ENCODE data around the gene DCUN1D3.
"Not testable (repeated sequence)": the region's sequence is repeated elsewhere in the genome, so short reads cannot be mapped to it uniquely, and the experiment has no call there.

Gene DCUN1D3, protein sequence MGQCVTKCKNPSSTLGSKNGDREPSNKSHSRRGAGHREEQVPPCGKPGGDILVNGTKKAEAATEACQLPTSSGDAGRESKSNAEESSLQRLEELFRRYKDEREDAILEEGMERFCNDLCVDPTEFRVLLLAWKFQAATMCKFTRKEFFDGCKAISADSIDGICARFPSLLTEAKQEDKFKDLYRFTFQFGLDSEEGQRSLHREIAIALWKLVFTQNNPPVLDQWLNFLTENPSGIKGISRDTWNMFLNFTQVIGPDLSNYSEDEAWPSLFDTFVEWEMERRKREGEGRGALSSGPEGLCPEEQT

DNA sequence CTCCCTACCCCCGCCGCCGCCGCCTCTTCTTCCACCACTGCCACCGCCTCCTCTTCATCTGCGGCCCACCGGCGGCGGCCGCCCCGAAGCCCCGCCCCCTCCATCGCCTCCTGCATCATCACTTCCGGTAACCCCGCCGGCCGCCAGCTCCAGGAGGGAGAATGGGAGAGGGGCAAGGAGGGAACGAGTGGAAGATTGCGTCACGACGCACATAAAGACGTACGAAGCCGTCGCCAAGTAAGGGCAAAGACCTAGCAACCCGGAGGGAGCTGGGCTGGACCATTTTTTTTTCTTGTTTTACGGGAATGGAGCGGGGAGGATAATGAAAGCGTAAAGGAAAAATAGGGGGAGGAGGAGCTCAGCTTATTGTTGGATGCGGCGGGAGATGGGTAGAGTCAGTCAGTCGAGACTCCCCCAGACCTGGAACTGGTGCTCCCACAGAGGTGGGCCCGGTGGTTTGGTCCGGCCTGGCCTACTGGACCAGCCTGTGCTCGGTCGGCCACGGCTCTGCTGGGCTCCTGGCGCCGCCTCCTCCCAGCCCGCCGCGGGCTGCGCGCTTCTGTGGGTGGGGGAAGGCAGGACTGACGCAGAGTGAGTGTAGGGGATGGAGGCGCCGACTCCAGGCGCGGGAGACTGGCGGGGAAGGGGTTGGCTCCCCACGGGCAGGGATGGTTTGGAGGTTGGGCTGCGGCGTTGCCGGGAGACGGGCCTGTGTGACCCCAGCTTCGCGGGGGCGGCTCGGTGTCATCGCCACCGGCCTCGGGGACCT, at the start of gene DCUN1D3, which contains the start of gene LYRM1:
Gene DCUN1D3, minus strand, starts transcription at position 60 of the 769 bp plus-strand sequence. CDS start 37,820 bp downstream, outside the sequence.
Gene LYRM1, plus strand, starts transcription at position 473 of the 769 bp plus-strand sequence. CDS start 14,785 bp downstream, outside the sequence.
- peak; percentile 93 to 96 for DNase-seq

DNA sequence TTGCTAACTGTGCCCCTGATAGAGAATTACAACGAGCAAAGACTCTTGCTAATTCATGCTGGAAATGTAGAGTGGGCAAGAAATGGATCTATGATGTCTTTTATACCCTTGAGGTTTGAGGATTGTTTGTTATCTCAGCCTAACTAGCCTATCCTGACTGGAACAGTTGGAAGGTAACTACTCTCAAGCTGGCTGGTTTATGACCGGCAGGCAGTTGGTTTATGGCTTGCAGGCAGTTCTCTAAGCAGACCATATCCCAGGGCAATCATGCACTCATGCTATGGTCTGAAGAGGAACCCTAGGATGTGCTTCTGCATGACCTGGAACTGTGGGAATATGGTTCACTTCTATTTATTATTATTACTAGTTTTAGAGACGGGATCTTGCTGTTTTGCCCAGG, 49.5 kb upstream of the DCUN1D3 start:
- no peak for DNase-seq

DNA sequence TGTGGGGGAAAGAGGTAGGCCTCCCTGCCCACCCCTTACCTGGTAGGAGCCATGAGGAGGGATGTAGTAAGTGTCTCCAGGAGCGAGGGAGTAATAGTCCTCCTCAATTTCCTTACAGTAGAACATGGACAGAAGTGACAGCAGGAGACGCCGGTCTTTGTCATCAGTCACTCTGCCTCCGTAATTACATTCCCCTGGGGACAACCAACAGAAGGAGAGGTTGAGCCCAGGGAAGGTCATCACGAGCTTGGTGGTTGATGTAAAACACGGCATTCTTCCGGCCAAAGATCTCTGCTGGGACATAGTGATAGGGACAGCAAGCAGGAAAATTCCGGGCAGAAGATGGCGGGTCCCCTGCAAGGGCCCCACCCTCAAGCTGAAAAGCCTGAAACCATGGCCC, 48.3 kb upstream of the DCUN1D3 start:
- DNase-seq = no peak

DNA sequence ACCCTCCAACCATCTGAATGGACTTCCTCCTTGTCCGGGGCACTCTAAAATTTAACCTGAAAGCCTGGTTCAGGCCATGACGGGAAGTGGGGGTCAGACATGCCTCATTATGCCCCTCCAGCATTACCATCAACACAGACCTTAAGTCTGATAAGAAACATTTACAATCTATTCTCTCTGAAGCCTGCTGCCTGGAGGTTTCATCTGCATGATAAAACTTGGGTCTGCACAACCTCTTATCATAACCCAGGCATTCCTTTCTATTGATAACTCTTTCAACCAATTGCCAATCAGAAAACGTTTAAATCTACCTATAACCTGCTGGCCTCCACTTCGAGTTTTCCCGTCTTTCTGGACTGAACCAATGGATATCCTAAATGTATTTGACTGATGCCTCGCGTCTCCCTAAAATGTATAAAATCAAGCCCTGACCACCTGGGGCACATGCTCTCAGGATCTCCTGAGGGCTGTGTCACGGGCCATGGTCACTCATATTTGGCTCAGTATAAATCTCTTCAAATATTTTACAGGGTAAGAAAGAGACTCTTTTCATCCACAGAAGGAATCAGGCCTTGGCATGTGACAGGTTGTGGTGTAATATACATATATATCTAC, 46.0 kb upstream of the DCUN1D3 start:
- DNase-seq = no peak

DNA sequence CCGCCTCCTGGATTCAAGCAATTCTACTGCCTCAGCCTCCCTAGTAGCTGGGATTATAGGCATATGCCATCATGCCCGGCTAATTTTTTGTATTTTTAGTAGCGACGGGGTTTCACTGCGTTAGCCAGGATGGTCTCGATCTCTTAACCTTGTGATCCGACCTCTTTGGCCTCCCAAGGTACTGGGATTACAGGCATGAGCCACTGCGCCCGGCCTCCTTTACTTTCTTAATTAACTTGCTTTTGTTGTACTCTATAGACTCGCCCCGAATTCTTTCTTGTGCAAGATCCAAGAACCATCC, 45.4 kb upstream of the DCUN1D3 start:
- DNase-seq = not testable (repeated sequence)

DNA sequence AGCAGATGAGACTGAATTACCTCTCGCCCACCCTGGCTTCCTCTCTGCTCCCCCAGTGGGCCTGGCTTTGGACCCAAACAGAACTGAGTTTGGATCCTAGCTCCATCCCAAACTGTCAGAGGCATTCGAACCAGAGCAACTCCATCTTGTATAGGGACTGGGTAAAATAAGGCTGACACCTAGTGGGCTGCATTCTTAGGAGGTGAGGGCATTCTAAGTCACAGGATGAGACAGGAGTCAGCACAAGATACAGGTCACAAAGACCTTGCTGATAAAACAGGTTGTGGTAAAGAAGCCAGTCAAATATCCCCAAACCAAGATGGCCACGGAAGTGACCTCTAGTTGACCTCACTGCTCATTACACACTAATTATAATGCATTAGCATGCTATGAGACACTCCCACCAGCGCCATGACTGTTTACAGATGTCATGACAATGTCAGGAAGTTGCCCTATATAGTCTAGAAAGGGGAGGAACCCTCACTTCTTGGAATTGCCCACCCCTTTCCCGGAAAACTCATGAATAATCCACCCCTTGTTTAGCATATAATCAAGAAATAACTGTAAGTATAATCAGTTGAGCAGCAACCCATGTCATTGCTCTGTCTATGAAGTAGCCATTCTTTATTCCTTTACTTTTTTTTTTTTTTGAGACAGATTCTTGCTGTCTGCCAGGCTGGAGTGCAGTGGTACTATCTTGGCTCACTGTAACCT, 44.9 kb upstream of the DCUN1D3 start:
- no peak for DNase-seq

DNA sequence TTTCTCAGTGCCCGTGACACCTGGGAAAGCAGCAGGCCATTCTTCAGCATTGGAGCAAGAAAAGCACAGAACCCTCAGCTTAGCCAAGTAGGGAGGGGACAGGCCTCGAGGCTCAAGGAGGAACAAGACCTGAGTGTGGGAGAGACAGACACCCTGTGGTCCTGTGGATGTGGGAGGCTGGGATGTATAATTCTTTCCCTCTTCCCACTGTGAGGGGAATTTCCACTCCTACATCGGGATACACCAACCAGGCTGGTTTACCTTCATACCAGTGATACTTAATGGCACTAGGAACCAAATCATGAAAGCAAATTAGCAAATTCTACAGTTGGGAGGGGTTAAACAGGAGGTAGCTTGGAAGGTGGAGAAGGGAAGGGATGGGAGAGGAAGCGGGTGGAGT, 42.1 kb upstream of the DCUN1D3 start:
- DNase-seq = no peak

DNA sequence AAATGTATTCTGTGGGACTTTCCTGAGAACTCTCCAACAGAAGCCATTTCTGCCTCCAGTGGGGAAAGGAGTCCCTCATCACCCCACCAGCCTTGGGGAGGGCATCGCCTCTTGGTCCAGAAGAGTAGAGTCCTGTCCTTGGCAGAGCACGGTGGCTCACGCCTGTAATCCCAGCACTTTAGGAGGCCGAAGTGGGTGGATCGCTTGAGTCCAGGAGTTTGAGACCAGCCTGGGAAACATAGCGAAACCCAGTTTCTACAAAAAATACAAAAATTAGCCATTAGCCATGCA, 41.4 kb upstream of the DCUN1D3 start:
- DNase-seq = no peak

DNA sequence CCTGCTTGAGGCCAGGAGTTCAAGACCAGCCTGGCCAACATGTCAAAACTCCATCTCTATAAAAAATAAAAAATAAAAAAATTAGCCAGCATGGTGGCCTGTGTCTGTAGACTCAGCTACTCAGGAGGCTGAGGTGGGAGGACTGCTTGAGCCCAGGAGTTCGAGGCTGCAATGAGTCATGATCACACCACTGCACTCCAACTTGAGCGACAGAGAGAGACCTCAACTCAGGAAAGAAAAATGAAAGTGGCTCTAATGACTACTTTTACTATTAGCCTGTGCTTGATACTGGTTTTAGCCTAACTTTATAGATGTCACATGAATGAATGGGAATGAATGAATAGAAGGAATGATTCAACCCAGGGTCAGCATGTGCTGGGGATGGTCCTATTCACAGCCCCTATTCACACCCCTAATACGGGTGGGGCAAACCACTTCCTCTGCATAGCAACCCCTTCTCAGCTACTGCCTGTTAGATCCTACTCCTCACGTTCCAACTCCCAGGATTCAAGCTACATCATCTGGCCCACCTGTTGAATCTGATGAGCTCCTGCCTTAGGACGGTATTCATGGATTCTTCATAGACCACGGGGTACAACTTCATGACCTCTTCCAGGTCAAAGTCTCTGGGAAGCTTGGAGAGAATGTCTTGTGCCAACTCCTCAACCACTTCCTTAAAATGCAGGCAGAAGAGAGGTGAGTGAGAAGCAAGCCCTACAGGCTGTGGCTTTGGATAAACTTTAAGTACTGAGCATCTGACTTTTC, 40.9 kb upstream of the DCUN1D3 start:
- no peak for DNase-seq

DNA sequence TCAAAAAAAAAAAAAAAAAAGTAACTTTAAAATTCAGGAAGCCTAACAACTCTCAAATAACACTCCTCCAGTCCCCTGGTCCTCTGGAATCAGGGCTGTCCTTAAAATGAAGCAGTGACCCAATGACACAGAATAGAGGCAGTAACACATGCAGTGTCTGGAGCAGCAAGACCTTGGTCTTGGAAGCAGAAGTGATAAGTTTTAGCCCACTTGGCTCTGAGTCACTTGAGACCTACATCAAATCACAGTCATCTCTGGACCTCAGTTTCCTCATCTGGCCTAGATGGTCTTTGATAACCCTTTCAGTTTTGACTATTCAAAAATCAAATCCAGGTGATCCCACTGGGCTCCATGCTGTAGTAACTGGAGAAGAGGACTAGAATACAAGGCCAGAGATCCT, 39.5 kb upstream of the DCUN1D3 start:
- DNase-seq = no peak

DNA sequence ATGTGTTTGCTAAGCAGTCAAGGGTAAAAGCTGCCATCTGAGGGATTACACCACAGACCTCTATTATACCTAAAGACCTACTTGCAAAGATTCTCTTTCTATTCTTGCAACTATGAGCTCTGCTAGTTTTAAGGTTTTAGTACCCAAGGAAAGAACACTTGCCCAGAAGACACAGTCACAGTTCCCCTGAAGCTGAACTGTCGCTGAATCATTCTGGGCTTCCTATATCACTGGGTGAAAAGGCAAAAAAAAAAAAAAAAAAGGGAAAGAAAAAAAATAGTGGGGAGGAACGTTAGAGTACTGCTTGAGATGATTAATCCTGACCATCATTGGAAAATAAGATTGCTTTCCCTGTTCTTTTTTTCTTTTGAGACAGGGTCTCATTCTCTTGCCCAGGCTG, 38.3 kb upstream of the DCUN1D3 start:
- DNase-seq = no peak

DNA sequence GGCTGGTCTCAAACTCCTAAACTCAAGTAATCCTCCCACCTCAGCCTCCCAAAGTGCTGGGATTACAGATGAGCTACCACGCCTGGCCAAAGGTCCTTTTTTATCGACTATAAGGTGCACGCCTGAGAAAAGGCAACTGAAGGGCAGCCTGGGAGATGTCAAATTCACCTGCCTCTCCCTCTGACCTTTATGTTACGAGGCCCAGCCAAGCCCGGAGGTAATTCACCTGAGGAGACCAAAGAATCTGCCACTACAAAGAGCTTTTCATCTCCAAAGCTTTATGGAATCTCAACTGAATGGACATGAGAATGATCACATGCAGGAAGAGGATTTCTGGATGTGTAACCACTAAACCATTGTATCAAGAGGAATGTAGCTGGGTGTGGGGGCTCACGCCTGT, 37.6 kb upstream of the DCUN1D3 start:
- no peak for DNase-seq

DNA sequence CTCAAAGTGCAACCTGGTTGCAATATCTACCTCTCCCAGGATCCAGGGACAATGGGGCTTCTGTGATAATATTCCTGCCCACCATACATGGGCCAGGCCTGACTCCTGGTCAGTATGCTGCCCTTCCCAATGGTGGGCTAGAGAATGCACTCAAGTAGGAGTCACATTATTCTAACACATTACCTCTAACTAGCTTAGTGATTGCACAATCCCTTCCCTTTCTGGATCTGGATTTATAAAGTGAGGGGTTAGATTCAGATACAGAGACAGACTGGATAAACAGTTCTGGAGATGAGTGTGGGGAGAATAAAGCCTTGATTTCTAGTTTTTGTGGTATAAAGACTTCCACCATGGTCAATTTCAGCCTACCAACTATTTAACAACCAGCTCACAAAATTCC, 33.4 kb upstream of the DCUN1D3 start:
- no peak for DNase-seq

DNA sequence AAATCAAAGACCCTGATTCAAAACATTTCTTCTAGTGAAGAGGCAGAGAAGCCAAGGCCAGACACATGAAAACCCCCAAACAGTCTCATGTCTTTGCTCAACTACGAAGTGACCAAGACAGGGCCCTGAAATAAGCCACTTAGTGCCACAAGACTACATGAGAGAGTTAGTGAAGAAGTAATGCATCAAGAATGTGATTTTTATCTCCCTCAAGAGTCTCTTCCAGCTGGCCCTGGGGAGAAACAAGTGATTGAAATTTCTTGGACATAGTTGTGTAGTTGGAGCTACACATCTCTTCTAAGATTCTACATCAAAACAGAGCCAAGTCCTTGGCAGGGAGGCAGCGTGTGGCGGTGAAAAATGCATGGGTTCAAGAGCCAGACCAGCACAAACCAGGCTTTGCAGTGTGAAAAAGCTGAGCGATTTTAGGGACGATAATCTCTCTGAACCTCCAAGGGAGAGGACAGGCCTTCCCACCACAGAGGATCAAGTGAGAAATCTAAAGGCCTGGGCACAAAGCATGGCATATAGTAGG, 31.0 kb upstream of the DCUN1D3 start:
- no peak for DNase-seq

DNA sequence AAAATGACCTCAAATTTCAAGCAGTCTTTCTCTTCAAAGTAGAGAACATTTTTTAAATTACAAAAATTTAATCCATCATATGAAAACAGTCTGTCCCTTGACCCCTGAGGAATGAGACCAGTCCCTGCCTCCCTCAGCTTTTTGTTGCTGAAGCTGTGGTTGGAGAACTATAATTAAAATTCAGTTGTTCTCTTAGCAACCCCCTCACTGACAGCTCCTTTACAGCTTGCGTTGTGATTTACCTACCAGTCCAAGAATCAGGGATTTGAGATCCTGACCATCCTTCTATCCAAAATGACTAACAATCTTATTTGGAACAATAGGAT, 30.2 kb upstream of the DCUN1D3 start:
- no peak for DNase-seq

DNA sequence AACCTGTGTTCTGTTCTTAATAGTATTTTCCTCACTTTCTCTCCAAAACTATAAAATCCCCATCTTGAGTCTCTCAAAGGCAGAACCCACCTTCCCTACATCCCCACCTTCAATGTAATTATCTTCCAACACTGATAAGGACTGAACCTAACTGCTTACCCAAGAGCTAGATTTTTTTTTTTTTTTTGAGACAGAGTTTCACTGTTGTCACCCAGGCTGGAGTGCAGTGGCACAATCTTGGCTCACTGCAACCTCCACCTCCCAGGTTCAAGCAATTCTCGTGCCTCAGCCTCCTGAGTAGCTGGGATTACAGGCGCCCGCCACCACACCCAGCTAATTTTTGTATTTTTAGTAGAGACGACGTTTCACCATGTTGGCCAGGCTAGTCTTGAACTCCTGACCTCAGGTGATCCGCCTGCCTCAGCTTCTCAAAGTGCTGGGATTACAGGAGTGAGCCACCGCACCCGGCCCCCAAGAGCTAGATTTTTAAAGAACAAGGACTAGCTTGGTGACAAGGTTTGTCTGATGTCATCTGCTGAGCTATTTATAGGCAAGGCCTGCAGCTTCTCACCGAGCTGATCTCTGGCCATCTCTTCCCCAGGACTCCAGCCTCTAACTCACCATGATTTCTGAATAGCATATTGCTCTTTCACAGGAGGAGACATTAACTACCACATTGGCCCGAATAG, 29.7 kb upstream of the DCUN1D3 start:
- DNase-seq = peak; percentile 9 to 45

DNA sequence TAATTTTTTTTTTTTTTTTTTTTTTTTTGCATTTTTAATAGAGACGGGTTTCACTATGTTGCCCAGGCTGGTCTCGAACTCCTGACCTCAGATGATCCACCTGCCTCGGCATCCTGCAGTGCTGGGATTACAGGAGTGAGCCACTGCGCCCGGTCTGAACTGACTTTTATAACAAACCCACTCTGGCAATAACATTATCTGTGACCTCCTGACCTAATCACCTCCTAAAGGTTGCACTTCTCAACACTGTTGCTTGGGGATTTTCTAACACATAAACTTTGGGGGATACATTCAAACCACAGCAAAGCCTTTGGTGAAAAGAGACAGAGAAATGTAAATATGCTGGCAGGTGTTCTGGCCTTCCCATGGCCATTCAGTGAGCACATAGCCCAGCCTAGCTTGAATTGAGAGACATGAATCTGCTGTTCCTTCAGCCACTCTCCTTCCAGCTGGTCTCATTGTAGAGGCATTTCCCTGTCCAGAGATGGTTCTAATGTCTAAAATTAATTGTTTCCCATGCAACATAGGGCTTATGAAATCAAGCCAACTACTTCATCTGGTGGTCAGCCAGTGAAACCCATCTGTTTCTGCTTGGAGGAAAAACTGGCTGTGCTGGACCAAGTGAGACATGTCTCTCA, 28.7 kb upstream of the DCUN1D3 start:
- DNase-seq = peak; percentile 11 to 46

DNA sequence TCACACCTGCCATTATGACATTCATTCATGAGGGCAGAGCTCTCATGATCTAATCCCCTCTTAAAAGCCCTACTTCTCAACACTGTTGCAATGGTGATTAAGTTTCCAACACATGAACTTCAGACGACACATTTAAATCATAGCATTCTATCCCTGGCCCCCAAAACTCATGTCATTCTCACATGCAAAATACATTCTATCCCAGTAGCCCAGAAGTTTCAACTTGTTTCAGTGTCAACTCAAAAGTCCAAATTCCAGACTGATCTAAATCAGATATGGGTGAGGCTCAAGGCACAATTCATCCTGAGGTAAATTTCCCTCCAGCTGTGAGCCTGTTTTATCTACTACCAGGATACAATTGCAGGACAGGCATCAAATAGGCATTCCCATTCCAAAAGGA, 25.6 kb upstream of the DCUN1D3 start:
- DNase-seq = no peak

DNA sequence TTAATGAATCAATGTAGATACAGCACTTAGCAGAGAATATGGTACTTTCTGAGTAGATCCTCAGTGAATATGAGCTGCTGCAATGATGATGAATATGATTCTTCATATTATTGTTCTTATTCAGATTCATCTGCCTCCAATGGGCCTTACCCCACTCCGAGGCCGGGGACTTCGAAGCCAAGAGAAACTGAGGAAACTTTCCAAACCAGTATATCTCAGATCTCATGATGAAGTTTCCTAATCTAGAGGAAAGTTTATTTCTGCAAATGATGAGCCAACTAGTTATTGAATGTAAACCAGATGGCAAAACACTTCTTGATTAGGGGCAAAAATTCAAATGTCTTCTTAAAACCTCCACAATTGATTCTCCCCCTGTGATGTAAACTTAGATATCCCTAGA, 23.7 kb upstream of the DCUN1D3 start:
- DNase-seq = no peak

DNA sequence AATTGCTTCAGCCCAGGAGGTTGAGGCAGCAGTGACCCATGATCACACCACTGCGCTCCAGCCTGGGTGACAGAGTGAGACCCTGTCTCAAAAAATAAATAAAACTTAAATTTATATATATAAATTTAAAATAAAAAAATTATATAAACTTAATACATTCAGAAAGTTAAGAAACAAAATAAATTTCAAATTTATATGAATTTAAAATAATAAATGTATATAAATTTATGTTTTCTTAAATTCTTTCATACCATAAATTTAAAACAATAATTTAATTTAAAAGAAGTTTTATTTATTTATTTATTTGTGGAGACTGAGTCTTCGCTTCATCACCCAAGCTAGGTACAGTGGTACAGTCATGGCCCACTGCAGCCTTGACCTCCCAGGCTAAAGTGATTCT, 20.6 kb upstream of the DCUN1D3 start:
- DNase-seq = no peak

DNA sequence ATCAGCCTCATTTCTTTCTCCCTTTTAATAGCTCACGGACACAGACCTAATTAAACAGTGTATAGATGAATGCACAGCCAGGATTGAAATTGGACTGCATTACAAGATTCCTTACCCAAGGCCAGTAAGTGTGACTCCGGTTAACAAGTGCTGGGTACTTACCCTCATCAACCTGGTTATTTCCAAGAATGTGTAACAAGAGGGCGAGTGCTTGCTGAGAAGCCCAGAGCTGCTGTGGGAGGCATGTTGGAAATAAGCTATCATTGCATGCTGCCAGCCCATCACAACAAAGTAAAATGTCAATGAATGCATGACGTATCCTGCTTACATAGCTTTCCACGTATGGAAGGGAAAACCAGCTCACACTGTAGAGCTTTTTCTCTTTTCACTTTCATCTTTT, 19.9 kb upstream of the DCUN1D3 start:
- no peak for DNase-seq

Measured in SHP77 (cell line).